ENCODE measurements around the gene CHST11. TPM values are rescaled to one million over a fixed set of nuclear protein-coding genes. Genes with fewer than 3 reads are reported as not detected.

Gene CHST11
- total RNA-seq, 1 experiment from 2014 or later: 6.7 TPM

GRCh38 chr12:104510873-104511440 is 54.2 kb downstream of the CHST11 start:
- no peak overlapping the region for H3K4me3 Mint-ChIP-seq
- no peak overlapping the region for H3K27ac Mint-ChIP-seq
- no peak overlapping the region for H2BK20ac ChIP-seq (ENCODE audit: low read depth, low read length, poor library complexity, severe bottlenecking)
- H2AK5ac ChIP-seq (ENCODE audit: insufficient read length, low read length): no peak overlapping the region
- H3K27me3 Mint-ChIP-seq (ENCODE audit: low read depth): no peaks in the 10 kb centered on the region
- no peak overlapping the region for H3K14ac ChIP-seq (ENCODE audit: insufficient read depth, low read length)
- H4K5ac ChIP-seq (ENCODE audit: insufficient read length, low read depth, low read length): no peak overlapping the region
- H3K18ac ChIP-seq (ENCODE audit: insufficient read length, low read depth, low read length): no peak overlapping the region
- H3K4me1 Mint-ChIP-seq: peaks cover 31 to 39% of the 10 kb centered on the region in 2 experiments
- no peak overlapping the region for H3K9ac ChIP-seq (ENCODE audit: extremely low read depth, insufficient read length, low read length)
- no peaks in the 10 kb centered on the region for H3K23me2 ChIP-seq (ENCODE audit: insufficient read length, low read depth, low read length, poor library complexity, severe bottlenecking)
- no peaks in the 10 kb centered on the region; a peak in 2 of 5 replicates for H3K9me3 Mint-ChIP-seq
- peaks cover 4% of the 10 kb centered on the region; the same call in 1 of the 2 replicates for H3K4me1 ChIP-seq (ENCODE audit: insufficient read depth, low read length)
- H2BK120ac ChIP-seq (ENCODE audit: low read depth, low read length, poor library complexity, severe bottlenecking): no peak overlapping the region
- H2BK5ac ChIP-seq (ENCODE audit: insufficient read length, low read length): no peak overlapping the region
- no peak overlapping the region for H3K56ac ChIP-seq (ENCODE audit: insufficient read length, low read depth, low read length)
- H4K20me1 ChIP-seq (ENCODE audit: control insufficient read depth, insufficient read depth, insufficient read length): no peaks in the 10 kb centered on the region
- H3K27ac ChIP-seq (ENCODE audit: insufficient read length, low read depth, low read length): no peak overlapping the region
- H2AFZ ChIP-seq (ENCODE audit: low read length): no peak overlapping the region
- H3K79me2 ChIP-seq (ENCODE audit: insufficient read depth, low read length): no peaks in the 10 kb centered on the region
- DNase-seq: no peak
- no peak overlapping the region for H4K8ac ChIP-seq (replicated peaks; ENCODE audit: insufficient read length, low read depth, low read length)
- TF ChIP-seq, protein P1, sequence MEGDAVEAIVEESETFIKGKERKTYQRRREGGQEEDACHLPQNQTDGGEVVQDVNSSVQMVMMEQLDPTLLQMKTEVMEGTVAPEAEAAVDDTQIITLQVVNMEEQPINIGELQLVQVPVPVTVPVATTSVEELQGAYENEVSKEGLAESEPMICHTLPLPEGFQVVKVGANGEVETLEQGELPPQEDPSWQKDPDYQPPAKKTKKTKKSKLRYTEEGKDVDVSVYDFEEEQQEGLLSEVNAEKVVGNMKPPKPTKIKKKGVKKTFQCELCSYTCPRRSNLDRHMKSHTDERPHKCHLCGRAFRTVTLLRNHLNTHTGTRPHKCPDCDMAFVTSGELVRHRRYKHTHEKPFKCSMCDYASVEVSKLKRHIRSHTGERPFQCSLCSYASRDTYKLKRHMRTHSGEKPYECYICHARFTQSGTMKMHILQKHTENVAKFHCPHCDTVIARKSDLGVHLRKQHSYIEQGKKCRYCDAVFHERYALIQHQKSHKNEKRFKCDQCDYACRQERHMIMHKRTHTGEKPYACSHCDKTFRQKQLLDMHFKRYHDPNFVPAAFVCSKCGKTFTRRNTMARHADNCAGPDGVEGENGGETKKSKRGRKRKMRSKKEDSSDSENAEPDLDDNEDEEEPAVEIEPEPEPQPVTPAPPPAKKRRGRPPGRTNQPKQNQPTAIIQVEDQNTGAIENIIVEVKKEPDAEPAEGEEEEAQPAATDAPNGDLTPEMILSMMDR (conservative IDR thresholded peaks at IDR 0.05): no peak
- H3K23ac ChIP-seq (ENCODE audit: insufficient read length, low read depth, low read length): no peak overlapping the region
- no peak overlapping the region for H4K91ac ChIP-seq (ENCODE audit: insufficient read length, low read depth, low read length)
- H2BK12ac ChIP-seq (ENCODE audit: insufficient read length, low read depth, low read length): no peak overlapping the region
- no peak overlapping the region for H3T11ph ChIP-seq (ENCODE audit: low read length)
- H3K36me3 Mint-ChIP-seq (ENCODE audit: insufficient read depth in 1 of 3, low read depth in 3 of 3): peaks cover 0 to 9% (median 0%) of the 10 kb centered on the region in 3 experiments; a peak in 2 of 7 replicates
- no peaks in the 10 kb centered on the region for H3K79me1 ChIP-seq (ENCODE audit: insufficient read depth, low read depth, low read length, poor library complexity, severe bottlenecking)
- no peaks in the 10 kb centered on the region for H3K9me3 ChIP-seq (ENCODE audit: control insufficient read depth, low read depth, low read length)
- H3K4me2 ChIP-seq (ENCODE audit: insufficient read depth, insufficient read length, low read length): no peak overlapping the region
- no CpG with 5 or more reads among the region's 2 CpGs for WGBS (ENCODE audit: extremely low coverage, insufficient read length, low lambda C conversion rate)
- H3K4ac ChIP-seq (ENCODE audit: low read depth, low read length): no peak overlapping the region
- H2BK15ac ChIP-seq (ENCODE audit: low read depth, low read length): no peak overlapping the region
- H3K27me3 ChIP-seq (ENCODE audit: insufficient read depth, low read length): no peaks in the 10 kb centered on the region
